ENCODE measurements around the gene TIGD3.

GRCh38 chr11:65395961-65396530, 41.5 kb downstream of the TIGD3 start:
- TF ChIP-seq CTCF (conservative IDR thresholded peaks at IDR 0.05; ENCODE audit: low read depth in 2 of 2) (no peak), REST (IDR thresholded peaks at IDR 0.05; ENCODE audit: unreplicated experiment) (no peak), EZH2phosphoT487 (IDR thresholded peaks at IDR 0.05; ENCODE audit: unreplicated experiment) (no peak), EZH2 (IDR thresholded peaks at IDR 0.05; ENCODE audit: low read depth, unreplicated experiment) (no peak), CREB1 (CRISPR knock-in tag; IDR thresholded peaks at IDR 0.05; ENCODE audit: low read depth) (no peak), POLR2AphosphoS5 (IDR thresholded peaks at IDR 0.05; ENCODE audit: low read depth) (no peak), JUNB (IDR thresholded peaks at IDR 0.05; ENCODE audit: unreplicated experiment) (no peak), ZNF114 (CRISPR knock-in tag; IDR thresholded peaks at IDR 0.05) (no peak), NANOG (IDR thresholded peaks at IDR 0.05; ENCODE audit: borderline replicate concordance) (no peak)

Data from GM23338 (cell line).